CMK (cell line): ENCODE data around the gene HNRNPUL1.
A peak's percentile ranks its signal among the peaks of the same experiment; 100 is the strongest.

Source experiments
- DNase-seq: peaks from one replicate; pipeline ENCODE4 v3.0.0-alpha.2; 2010; ENCODE audit warnings: low read depth

Gene HNRNPUL1

DNA sequence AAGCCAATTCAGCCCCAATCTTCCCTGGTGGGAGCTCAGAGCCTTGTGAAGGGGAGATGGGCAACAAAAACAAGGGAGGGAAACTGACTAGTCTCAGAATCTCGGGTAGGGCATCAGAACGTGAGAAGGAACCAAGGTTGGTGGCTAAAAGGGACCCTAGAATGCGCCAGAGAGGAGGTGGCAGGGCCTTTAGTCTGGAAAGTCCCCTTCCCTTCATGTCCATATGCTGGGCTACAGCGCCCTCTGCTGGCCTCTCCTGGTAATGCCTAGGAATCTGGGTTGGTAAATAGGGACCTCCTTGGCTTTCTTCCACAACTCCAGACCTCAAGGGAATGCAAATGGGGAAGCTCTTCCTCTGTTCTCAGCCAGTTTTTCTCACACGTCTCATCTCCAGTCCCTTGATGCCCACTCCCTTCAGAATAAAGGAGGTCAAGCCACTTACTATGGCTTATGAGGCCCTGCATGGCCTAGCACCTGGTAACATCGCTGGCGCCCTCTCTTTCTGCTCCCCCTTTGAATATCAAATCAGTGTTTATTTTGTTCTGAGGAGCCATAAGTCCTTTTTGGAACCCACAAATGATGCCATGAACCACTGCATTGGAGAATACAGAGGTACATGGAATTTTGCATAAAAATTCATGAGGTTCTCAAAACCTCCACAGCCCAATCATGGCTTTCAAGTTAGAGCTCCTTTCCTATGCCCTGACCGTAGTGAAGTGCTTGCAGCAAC lies 44.4 kb downstream of the HNRNPUL1 start:
- no peak for DNase-seq

DNA sequence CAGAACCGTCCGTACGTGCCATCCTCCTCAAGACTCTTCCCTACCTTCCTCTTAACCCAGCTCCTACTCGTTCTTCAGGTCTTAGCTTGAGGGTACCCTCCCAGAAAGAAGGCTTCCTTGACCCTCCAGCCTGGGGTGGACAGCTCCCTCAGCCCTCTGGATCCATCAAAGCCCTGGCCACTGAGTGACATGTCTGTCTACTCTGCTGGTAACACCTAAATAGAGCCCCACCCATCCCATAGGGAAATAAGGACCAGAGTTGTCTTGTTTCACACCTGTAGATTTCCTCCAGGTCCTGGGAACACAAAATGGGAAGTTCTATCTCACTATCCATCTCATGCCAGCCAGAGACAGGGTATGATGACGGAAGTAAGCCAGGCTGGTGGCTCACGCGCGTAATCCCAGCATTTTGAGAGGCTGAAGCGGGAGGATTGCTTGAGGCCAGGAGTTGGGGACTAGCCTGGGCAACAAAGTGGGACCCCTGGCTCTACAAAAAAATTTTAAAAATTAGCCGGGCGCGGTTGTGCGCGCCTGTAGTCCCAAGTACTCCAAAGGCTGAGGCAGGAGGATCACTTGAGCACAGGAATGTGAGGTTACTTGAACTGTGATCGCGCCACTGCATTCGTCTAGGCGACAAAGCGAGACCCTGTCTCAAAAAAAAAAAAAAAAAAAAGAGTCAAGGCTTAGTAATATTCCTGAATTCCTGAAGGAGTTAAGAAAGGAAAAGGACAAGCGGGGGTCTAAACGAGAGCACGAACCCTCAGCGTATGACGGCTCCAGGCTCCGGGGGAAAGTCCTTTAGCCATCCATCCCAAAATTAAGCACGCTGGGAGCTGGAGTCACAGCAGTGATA lies 45.2 kb downstream of the HNRNPUL1 start:
- no peak for DNase-seq

DNA sequence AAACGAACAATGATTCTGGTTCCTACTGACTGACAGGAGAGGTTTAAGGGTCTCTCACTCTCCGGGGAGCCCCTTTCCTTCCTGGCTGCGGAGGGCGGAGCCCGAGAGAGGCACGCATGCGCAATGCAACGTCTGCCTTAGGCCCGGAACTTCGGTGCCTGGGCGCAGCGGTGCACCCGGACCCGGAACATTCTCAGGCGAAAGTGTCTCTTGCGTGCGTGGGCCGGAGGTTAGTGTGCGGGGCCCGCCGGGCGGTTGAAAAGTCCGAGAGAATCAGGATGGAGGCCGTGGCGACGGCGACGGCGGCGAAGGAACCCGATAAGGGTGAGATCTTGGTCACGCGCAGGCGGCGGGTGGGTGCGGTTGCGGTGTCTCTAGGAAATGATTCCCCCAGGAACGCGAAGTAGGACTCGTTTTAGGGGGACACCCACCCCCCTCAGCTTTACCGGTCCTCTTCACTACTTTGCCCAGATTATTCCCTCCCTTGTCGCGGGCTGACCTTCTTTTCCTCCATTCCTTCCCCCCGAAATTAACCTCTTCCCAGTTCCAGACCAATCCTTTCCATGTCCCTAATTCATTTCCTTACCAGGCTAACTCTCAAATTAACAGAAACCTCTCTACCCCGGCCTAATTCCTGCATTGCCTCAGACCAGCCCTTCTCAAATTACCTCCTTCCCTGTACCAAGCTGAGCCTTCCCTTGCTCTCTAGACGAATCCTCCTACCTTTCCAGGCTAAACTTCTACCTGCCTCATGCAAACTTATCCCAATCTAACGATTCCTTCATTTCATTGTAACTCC lies 46.1 kb downstream of the HNRNPUL1 start, which contains the start of gene CCDC97:
CCDC97 (plus strand) TSS at position 140 of the 799 bp plus-strand sequence; CDS start at position 279, 139 bp downstream.
- DNase-seq = peak; percentile 86

DNA sequence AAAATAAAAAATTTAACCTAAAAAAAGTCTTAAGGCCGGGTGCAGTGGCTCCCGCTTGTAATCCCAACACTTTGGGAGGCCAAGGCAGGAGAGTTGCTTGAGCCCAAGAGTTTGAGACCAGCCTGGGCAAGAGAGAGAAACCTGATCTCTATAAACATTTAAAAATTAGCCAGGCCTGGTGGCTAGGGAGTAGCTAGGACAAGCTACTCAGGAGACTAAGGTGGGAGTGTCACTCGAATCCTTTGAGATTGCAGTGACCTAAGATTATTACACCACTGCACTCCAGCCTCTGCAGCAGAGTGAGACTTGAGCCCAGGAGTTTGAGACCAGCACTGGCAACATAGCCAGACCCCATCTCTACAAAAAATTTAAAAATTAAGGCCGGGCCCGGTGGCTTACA lies 46.9 kb downstream of the HNRNPUL1 start:
- no peak for DNase-seq

DNA sequence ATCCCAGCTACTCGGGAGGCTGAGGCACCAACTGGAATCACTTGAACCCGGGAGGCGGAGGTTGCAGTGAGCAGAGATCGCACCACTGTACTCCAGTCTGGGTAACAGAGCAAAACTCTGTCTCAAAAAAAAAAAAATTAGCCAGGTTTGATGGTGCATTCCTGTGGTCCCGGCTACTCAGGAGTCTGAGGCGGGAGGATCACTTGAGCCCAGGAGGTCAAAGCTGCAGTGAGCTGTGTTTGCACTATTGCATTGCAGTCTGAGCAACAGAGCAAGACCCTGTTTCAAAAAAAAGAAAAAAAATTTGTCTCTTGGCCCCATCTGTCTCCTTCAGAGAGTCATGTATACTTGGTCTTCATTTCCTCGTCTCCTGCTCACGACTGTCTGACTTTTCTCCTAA lies 47.4 kb downstream of the HNRNPUL1 start:
- DNase-seq = no peak

DNA sequence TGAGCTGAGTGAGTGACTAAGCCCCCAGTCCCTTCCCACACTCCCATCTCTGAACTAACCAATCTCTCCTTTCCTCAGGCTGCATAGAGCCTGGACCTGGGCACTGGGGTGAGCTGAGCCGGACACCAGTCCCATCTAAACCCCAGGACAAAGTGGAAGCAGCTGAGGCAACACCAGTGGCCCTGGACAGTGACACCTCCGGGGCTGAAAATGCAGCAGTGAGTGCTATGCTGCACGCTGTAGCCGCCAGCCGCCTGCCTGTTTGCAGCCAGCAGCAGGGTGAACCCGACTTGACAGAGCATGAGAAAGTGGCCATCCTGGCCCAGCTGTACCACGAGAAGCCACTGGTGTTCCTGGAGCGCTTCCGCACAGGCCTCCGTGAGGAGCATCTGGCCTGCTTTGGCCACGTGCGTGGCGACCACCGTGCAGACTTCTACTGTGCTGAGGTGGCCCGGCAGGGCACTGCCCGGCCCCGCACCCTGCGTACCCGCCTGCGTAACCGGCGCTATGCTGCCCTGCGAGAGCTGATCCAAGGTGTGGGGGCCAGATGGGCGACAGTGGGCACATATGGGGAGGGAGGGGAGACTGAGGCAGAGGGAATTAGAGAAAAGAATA lies 52.2 kb downstream of the HNRNPUL1 start:
- no peak for DNase-seq

DNA sequence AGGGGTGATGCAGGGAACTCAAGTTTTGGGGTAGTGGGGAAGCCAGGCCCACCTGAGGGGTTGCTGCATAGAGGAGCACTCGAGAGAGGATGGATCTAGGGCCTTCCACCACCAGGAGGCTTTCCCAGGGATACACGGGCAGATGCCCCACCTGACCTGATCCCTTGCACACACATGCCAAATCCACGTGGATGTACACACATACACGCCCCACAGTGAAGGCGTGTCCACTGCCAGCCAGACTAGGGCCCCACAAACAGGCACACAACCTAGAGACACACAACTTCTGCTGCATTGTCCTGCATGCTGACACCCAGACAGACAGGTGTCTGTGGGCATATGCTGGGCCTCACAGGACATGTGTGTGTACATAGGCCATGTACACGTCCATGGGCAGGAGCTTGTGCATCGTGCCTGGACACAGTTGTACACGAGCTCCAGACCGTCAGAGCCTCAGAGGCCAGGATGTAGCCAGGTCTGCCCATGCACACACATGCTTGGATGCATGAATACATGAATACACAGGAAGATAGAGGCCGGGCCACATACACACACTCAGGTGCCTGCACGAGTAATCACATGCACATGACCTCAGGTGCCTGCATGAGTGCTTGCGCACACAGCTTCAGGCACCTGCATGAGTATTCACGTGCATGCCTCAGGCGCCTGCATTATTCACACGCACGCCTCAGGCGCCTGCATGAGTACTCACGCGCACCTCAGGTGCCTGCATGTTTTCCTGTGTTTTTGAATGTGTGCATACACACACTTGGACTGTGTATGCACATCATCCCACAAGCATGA lies 54.7 kb downstream of the HNRNPUL1 start:
- DNase-seq = no peak

DNA sequence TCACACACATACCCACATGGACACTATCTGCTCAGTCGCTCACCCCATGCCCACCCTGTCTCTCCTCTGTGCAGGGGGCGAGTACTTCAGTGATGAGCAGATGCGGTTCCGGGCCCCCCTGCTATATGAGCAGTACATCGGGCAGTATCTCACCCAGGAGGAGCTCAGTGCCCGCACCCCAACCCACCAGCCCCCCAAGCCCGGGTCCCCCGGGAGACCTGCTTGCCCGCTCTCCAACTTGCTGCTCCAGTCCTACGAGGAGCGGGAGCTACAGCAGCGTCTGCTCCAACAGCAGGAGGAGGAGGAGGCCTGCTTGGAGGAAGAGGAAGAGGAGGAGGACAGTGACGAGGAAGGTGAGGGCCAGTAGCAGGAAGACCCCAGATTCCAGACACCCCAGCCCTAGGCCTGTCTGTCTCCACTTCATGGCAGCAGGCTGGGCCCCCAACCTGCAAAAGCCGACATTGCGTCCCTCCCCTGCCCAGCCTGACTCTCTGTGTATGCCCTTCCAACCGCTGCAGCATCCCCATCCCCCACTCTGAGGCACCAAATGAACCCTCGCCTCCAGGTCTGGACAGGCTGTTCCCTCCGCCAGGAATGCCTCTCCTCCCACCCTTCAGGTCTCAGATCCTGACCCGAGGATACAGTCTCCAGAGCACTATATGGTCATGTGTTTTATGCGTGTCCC lies 55.5 kb downstream of the HNRNPUL1 start:
- no peak for DNase-seq

DNA sequence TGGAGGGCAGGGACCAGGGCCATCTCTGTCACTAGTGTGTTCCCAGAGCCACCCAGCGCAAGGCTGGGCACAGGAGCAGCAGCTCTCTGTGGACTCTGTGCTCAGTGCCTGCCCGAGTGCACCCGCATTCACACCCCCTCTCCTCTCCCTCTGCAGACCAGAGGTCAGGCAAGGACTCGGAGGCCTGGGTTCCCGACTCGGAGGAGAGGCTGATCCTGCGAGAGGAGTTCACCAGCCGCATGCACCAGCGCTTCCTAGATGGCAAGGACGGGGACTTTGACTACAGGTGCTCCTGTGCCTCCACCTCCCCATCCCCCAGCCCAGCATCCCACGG lies 56.0 kb downstream of the HNRNPUL1 start:
- no peak for DNase-seq

DNA sequence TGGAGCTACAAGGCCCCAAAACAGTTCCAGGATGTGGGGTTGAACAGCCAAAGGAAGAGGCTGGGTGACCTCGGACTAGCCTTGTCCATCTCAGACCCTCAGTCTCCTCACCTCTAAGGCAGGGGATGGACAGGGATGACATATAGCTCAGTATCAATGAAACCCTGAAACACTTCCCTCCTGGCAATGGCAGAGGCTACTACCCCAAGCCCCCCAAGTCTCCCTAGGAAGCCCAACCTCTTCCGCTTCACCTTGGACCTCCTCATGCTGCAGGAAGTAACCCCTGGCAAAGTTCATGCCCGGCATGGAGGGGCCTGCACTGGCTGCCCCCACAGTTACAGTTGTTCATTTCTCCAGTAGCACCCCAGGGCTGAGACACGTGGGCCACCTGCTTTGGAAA lies 56.4 kb downstream of the HNRNPUL1 start:
- DNase-seq = no peak

DNA sequence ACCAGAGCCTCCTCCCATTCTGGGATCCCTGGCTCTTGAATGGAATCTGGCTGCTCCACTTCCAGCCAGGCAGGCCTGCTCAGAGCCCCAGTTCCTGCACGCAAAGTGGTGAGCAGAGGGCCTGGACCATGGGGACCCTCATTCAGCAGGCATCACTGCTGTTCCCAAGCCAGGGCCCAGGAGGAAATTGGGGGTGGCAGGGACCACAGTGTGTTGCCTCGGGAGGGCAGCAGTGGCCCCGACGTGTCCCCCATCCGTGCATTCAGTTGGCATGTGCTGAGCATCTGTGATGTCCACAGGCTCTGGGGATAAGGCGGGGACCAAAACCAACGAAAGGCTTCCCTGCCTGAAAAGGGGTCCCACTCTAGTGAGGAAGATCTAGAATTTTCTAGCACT lies 57.0 kb downstream of the HNRNPUL1 start:
- no peak for DNase-seq

DNA sequence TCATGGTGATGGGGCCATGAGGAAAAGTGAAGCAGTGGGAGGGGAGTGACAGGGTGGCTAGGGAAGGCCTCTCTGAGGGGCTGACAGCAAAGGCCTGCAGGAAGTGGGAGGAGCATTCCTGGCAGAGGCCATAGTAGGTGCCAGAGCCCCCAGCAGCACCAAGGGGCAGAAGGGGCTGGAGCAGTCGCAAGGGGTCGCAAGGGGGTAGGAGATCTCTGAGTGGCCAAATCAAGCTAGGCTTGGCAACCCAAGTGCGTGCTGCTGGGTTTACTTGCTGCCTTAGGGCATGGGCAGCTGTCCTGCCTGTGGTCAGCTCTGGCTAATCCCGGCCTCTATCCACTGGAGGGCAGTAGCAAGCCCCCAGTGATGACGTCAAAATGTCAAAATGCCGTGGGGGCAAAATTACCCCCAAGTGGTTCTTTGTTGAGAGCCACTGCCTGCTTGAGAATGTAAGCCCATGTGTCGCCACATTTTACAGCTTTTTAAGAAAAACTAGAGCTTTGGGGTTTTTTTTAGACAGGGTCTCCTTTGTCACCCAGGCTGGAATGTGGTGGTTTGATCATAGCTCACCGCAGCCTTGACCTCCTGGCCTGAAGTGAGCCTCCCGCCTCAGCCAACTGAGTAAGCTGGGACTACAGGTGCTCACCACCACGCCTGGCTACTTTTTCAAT lies 57.6 kb downstream of the HNRNPUL1 start:
- no peak for DNase-seq

DNA sequence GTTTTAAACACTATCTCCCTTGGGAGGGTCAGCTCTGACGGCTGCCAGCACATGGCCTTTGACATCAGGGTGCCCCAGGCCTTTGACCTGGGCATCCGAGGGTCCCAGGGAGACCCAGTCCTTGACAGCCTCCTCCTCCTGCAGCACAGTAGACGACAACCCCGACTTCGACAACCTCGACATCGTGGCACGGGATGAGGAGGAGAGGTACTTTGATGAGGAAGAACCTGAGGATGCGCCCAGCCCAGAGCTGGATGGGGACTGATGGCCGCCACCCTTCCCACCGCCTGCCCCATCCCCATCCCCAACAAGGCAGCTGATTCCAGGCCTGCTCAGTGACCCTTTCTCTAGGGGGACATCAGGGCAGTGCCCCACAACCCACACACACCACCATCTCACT lies 58.3 kb downstream of the HNRNPUL1 start:
- no peak for DNase-seq

DNA sequence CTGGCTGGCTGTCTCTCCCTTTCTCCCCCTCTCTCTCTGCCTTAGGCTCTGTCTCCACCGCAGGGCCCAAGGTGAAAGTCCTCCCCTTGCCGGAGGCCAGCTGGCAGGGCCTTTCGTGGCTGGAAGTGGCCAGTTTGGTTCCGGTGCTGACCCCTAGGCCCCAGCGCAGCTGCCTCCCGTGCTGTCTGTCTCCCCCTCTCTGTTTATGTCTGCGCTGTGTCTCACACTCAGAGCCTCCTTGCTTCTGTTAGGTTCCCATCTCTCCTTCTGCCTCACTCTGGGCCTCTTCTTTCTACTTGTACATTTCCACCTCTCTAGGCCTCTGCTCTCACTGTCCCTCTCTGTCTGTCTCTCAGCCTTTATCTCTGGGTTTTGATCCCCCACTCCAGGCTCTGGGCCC lies 58.9 kb downstream of the HNRNPUL1 start:
- DNase-seq = peak; percentile 61

DNA sequence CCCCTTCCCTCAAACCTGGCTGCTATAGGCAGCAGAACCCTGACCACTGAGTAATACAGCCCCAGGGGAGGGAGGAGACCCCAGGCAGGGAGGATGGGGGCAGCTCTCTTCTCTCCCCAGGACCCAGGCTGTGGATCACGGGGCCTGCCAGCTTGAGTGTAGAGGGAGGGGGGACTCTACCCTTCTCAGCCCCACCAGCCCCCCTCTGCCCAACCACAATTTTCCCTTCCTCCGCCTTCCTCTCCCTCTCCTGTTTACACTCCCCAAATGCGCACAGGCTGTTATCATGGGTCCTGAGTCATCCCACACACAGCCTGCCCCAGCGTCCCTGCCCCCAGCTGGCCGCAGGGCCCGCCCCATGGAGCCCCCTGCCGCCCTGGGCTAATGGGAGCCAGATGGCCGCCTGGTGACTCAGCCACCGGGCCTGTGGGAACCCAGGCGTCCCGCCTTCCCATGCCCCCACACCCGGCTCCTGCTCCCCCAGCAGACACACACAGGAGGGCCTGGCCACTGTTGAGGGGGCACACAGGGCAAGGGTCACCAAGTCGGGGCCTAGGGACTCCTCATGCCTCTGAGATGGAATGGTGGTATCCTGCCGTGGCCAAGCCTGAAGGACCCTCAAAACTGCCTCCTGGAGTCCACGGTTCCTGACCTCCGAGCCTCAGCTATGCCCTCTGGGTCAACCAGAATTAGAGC lies 59.4 kb downstream of the HNRNPUL1 start:
- peak; percentile 93 for DNase-seq

DNA sequence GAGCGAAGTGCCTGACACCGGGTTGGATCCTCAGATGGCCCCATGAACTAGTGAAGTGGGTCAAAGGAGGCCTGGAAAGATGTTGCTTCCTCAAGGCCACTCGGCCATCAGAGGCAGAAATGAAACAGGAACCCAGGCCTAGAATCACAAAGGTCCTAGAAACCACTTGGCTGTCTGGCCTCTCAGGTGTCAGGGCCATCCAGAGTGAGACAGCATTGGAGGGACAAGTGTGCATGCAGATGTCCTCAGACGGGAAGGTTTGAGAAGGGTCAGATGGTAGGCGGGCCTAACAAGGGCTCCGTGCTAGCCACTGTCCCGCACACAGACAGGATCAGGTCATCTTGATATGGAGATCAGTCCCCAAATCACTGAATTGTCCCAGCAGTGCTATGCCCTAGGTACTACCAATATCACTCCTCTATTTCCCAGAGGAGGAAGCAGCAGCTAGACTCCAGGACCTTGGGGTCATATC lies 60.1 kb downstream of the HNRNPUL1 start:
- DNase-seq = no peak

DNA sequence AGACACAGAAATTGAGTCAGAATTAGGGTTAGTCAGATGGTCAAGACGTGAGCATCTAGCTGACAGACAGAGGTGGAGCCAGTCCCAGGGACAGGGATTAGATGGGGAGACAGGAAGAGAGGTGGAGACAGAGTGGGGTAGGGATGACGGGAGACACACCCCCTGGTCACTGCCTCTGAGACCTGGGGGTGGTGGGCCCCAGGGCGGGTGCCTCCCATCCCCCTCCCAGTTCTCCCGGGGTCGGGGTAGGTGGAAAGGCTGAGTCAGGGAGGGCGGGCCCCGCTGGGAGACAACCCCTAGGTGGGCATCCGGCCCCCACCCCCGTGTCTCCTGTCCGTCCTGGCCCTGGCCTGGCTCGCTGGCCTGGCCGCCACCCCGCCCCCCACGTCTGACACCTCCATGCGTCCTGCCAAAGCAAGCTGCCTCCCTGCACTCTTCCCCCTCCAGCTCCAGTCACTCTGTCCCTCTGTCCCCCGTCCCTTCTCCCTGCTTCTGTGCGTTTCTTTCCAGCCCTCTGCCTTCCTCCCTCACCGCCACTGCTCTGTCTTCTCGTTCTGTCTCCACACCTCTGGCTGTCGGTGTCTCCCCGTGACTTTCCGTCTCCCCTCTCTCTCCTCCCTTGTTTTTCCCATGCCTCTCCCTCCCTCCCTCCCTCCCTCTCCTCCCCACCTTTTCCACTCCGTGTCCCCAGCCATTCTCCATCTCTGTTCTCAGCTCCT lies 60.9 kb downstream of the HNRNPUL1 start:
- DNase-seq = peak; percentile 91

DNA sequence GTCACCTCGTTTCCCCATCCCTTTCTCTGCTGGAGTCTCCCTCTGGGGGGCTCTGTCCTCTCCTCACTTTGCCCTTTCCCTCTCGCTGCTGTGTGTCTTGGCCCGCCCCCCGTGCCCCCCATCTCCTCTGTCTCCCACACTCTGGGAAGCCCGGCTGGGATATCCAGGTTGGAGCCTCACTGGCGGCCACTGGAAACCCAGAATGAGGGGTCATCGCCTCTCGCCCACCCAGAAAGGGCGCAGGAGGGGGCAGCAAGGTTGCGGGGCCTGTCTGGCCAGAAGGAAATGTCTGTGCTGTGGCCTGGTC lies 61.4 kb downstream of the HNRNPUL1 start:
- DNase-seq = no peak
